ENCODE results near the gene CAMK1D. TPM values are rescaled to one million over a fixed set of nuclear protein-coding genes. Genes with fewer than 3 reads are reported as not detected.

CAMK1D gene
- polyA plus RNA-seq, 1 experiment: 8.2 TPM

GRCh38 chr10:12538491-12538995 is 189.2 kb downstream of the CAMK1D start:
- no peak for DNase-seq (ENCODE audit: low read depth, low spot score)
- no peaks in the 10 kb centered on the region for H3K9me3 ChIP-seq (ENCODE audit: control insufficient read depth, insufficient read depth, low read length)
- H3K4me3 ChIP-seq (ENCODE audit: low read depth, low read length): no peak overlapping the region
- CTCF ChIA-PET: interaction anchor here (0.7 kb wide), 1 partner anchor 326 kb away, joined by 3 read pairs; no protein-coding TSS in a partner anchor
- H3K27ac ChIP-seq (ENCODE audit: low read depth, low read length): no peak overlapping the region
- TF ChIP-seq CTCF (IDR thresholded peaks at IDR 0.05; ENCODE audit: low read depth, low read length): no peak
- no peaks in the 10 kb centered on the region for H3K27me3 ChIP-seq (ENCODE audit: control insufficient read depth, insufficient read depth, low read length)
- POLR2A ChIA-PET: no interaction called here

DNA sequence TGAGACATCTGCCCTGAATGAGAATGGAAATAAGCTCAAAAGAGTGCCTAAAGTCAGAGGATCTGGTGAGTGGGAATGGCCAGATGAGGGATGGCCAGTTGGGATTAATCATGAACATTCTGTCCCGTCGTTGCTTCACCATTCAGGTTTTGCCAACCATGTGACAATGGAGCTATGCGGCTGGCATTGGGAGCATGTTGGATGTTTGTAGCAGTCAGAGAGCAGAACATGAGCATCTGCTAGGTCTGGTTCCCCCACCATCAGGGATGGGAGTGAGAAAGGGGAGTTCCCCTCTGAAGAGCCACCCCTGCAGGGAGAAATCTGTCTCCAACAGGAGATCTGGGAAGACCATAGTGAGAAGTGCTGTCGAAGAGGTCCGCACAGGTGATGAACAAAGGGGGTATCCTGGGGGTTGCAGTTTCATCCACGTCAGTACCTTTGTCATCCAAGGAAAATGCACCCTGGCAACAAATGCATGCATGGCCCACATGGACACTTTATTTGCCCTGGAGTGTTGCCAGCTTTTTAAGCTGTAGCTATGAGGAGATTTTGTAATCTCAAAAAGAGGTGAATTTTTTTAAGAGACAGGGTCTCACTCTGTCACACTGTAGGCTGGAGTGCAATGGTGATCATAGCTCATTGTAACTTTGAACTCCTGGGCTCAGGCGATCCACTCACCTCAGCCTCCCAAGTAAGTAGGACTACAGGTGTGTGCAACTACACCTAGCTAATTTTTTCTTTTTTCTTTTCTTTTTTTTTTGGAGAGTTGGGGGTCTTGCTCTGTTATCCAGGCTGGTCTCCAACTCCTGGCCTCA is 190.2 kb downstream of the CAMK1D start:
- ChIA-PET CTCF (interaction anchor here (0.9 to 1.0 kb wide), 2 partner anchors 8 to 171 kb away, joined by 3 to 4 read pairs; no protein-coding TSS in a partner anchor), POLR2A (no interaction called here)
- DNase-seq (ENCODE audit: low read depth, low spot score): no peak

GRCh38 chr10:12540341-12540781 is 191.0 kb downstream of the CAMK1D start:
- Histone ChIP-seq H3K27ac (ENCODE audit: low read depth, low read length) (no peak overlapping the region), H3K9me3 (ENCODE audit: control insufficient read depth, insufficient read depth, low read length) (no peaks in the 10 kb centered on the region), H3K27me3 (ENCODE audit: control insufficient read depth, insufficient read depth, low read length) (no peaks in the 10 kb centered on the region), H3K4me3 (ENCODE audit: low read depth, low read length) (no peak overlapping the region)
- DNase-seq (ENCODE audit: low read depth, low spot score): no peak
- ChIA-PET CTCF (interaction anchor here (1.0 kb wide), 1 partner anchor 8 kb away, joined by 4 read pairs; no protein-coding TSS in a partner anchor), POLR2A (no interaction called here)
- no peak for TF ChIP-seq CTCF (IDR thresholded peaks at IDR 0.05; ENCODE audit: low read depth, low read length)

More for the DNA sequence above, 190.2 kb downstream of the CAMK1D start:
- no peak for TF ChIP-seq CTCF (IDR thresholded peaks at IDR 0.05; ENCODE audit: low read depth, low read length)
- Histone ChIP-seq H3K9me3 (ENCODE audit: control insufficient read depth, insufficient read depth, low read length) (no peaks in the 10 kb centered on the region), H3K27me3 (ENCODE audit: control insufficient read depth, insufficient read depth, low read length) (no peaks in the 10 kb centered on the region), H3K4me3 (ENCODE audit: low read depth, low read length) (no peak overlapping the region), H3K27ac (ENCODE audit: low read depth, low read length) (no peak overlapping the region)

- Histone ChIP-seq H3K27me3 (ENCODE audit: control insufficient read depth, insufficient read depth, low read length) (no peaks in the 10 kb centered on the region), H3K9me3 (ENCODE audit: control insufficient read depth, insufficient read depth, low read length) (peaks cover 3% of the 10 kb centered on the region), H3K27ac (ENCODE audit: low read depth, low read length) (no peak overlapping the region), H3K4me3 (ENCODE audit: low read depth, low read length) (no peak overlapping the region)
- no peak for DNase-seq (ENCODE audit: low read depth, low spot score)
- ChIA-PET CTCF (interaction anchor here (0.6 kb wide), 2 partner anchors 208 to 277 kb away, joined by 3 read pairs; no protein-coding TSS in a partner anchor), POLR2A (no interaction called here)
- TF ChIP-seq CTCF (IDR thresholded peaks at IDR 0.05; ENCODE audit: low read depth, low read length): no peak
These were observed 192.2 kb downstream of the CAMK1D start for GRCh38 chr10:12541446-12542067.

All from AG04450 (cell line).